Neural cell (in vitro differentiated cells): ENCODE data around the gene SYCN. TPM values are rescaled to one million over a fixed set of nuclear protein-coding genes. Genes with fewer than 3 reads are reported as not detected.
"Not testable (repeated sequence)": the region's sequence is repeated elsewhere in the genome, so short reads cannot be mapped to it uniquely, and the experiment has no call there.

Experiments
- H2AFZ ChIP-seq: fragments of 200-600, 300-800 bp; sonication (generic), shearing (Covaris generic); 2 replicates; pipeline ENCODE4 v1.6.0; 2014; ENCODE audit warnings: low read depth, mild to moderate bottlenecking, antibody characterized with exemption, low read length, moderate library complexity
- H3F3A ChIP-seq: fragments of 200-600 bp; shearing (Covaris generic); 2 replicates; pipeline ENCODE4 v1.6.1; 2016; ENCODE audit warnings: mild to moderate bottlenecking, moderate library complexity, mixed read lengths, antibody characterized with exemption, low read length; ENCODE audit not compliant: insufficient read depth, poor library complexity, severe bottlenecking
- H3K27ac ChIP-seq: fragments of 200-600, 300-800 bp; sonication (generic), shearing (Covaris generic); 2 replicates; pipeline ENCODE4 v1.5.1; 2014; ENCODE audit warnings: mild to moderate bottlenecking, low read length, moderate library complexity
- H3K27me3 ChIP-seq: fragments of 300-800, 200-600 bp; sonication (generic), shearing (Covaris generic); 2 replicates; pipeline ENCODE4 v1.6.0; 2014; ENCODE audit warnings: mild to moderate bottlenecking, low read depth, low read length, moderate library complexity; ENCODE audit not compliant: insufficient read depth
- H3K36me3 ChIP-seq: fragments of 300-800, 200-600 bp; sonication (generic), shearing (Covaris generic); 2 replicates; pipeline ENCODE4 v1.5.1; 2014; ENCODE audit warnings: mild to moderate bottlenecking, antibody characterized with exemption, low read length, moderate library complexity; ENCODE audit not compliant: insufficient read depth
- H3K4me2 ChIP-seq: fragments of 300-800, 200-600 bp; sonication (generic), shearing (Covaris generic); 2 replicates; pipeline ENCODE4 v1.6.0; 2014; ENCODE audit warnings: mild to moderate bottlenecking, low read length
- H3K4me3 ChIP-seq: fragments of 300-800, 200-600 bp; sonication (generic), shearing (Covaris generic); 2 replicates; pipeline ENCODE4 v1.5.1; 2014; ENCODE audit warnings: mild to moderate bottlenecking, low read length, moderate library complexity
- H3K79me2 ChIP-seq: fragments of 200-600 bp; shearing (Covaris generic); replicated peaks from 2 replicates; pipeline ENCODE4 v1.6.0; 2014; ENCODE audit warnings: mild to moderate bottlenecking, low read length, moderate library complexity; ENCODE audit not compliant: insufficient read depth
- H3K9ac ChIP-seq: fragments of 300-800, 200-600 bp; sonication (generic), shearing (Covaris generic); 2 replicates; pipeline ENCODE4 v1.6.1; 2016; ENCODE audit warnings: mild to moderate bottlenecking, low read length, mixed read lengths
- H3K9me2 ChIP-seq: fragments of 200-600 bp; shearing (Covaris generic); 2 replicates; pipeline ENCODE4 v1.6.1; 2016; ENCODE audit warnings: mild to moderate bottlenecking, low read length, mixed read lengths; ENCODE audit not compliant: insufficient read depth
- H3K9me3 ChIP-seq: fragments of 200-600, 300-800 bp; sonication (generic), shearing (Covaris generic); 2 replicates; pipeline ENCODE4 v1.6.1; 2016; ENCODE audit warnings: mild to moderate bottlenecking, mixed run types, low read length, moderate library complexity, mixed read lengths
- H4K20me1 ChIP-seq: fragments of 200-600 bp; shearing (Covaris generic); 2 replicates; pipeline ENCODE4 v1.6.1; 2016; ENCODE audit warnings: mild to moderate bottlenecking, mixed run types; ENCODE audit not compliant: insufficient read depth
- EP300 ChIP-seq: fragments of 450-650 bp; conservative IDR thresholded peaks from 2 replicates; pipeline ENCODE4 v1.6.1; 2014; ENCODE audit warnings: antibody characterized with exemption, mild to moderate bottlenecking, moderate library complexity; ENCODE audit not compliant: poor library complexity, severe bottlenecking
- EZH2 ChIP-seq: fragments of 200-600, 300-800 bp; shearing (Covaris generic), sonication (generic); IDR thresholded peaks from 2 replicates; pipeline ENCODE4 v1.6.1; 2014; ENCODE audit warnings: antibody characterized with exemption, low read length, borderline replicate concordance, mild to moderate bottlenecking; ENCODE audit not compliant: insufficient read depth, poor library complexity, severe bottlenecking
- MXI1 ChIP-seq: fragments of 450-650 bp; conservative IDR thresholded peaks from 2 replicates; pipeline ENCODE4 v1.6.1; 2014; ENCODE audit warnings: antibody characterized with exemption, mild to moderate bottlenecking; ENCODE audit not compliant: poor library complexity, severe bottlenecking
- POLR2AphosphoS5 ChIP-seq: IDR thresholded peaks from 2 replicates; pipeline ENCODE4 v1.6.1; 2012
- RAD21 ChIP-seq: fragments of 450-650 bp; conservative IDR thresholded peaks from 2 replicates; pipeline ENCODE4 v1.6.1; 2014; ENCODE audit warnings: antibody characterized with exemption, mild to moderate bottlenecking, moderate library complexity
- SMC3 ChIP-seq: fragments of 450-650 bp; conservative IDR thresholded peaks from 2 replicates; pipeline ENCODE4 v1.6.1; 2014; ENCODE audit warnings: antibody characterized with exemption, mild to moderate bottlenecking, moderate library complexity; ENCODE audit not compliant: poor library complexity
- TAF1 ChIP-seq: IDR thresholded peaks from 2 replicates; pipeline ENCODE4 v1.6.1; 2012; ENCODE audit warnings: low read depth
- polyA plus RNA-seq: library from polyadenylated mRNA; depleted of rRNA; stranded (reverse); fragments of >200 nt; gene quantifications from 2 replicates; pipeline ENCODE4 v1.2.3, GENCODE V29; 2014
- TF ChIP-seq, protein P1 (sequence below): fragments of 450-650 bp; IDR thresholded peaks from 2 replicates; pipeline ENCODE4 v1.5.1; 2014; ENCODE audit warnings: antibody characterized with exemption, mild to moderate bottlenecking, moderate library complexity; ENCODE audit not compliant: poor library complexity, severe bottlenecking
- TF ChIP-seq, protein P2 (sequence below): IDR thresholded peaks from 2 replicates; pipeline ENCODE4 v1.6.1; 2012; ENCODE audit warnings: borderline replicate concordance

SYCN gene
- polyA plus RNA-seq, 1 donor from 2014 or later = not detected

GRCh38 chr19:39224910-39225309, 20.8 kb upstream of the SYCN start:
- Histone ChIP-seq H3K27me3 (no peaks in the 10 kb centered on the region), H4K20me1 (no peaks in the 10 kb centered on the region)

DNA sequence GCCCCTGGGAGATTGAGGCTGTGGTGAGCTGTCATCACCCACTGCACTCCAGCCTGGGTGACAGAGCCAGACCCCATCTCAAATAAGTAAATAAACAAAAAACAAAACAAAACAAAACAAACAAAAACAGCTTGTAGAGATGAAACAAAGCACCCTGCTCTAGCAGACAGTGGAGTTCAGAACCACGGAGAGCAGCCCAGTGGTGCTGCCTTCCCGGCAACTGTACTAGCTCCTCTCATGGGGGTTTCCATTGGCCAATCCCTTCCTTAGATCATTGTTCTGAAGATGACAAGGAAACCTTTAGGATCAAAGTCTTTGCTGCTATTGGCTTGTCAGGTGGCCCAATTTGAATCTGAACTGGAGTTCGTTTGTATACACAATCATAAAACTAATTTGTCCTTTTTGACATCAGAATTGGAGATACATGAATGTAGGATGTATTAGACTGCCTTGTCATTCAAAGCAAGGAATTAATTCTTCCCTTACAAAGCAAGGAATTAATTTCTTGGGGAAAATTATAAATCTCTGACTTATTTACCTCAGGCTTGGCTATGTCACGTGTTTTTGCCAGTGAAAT, 19.7 kb upstream of the SYCN start:
- no peaks in the 10 kb centered on the region for H3K9me3 ChIP-seq
- no peaks in the 10 kb centered on the region for H3K9me2 ChIP-seq
- H4K20me1 ChIP-seq = no peaks in the 10 kb centered on the region
- no peak overlapping the region for H2AFZ ChIP-seq
- no peaks in the 10 kb centered on the region for H3K27me3 ChIP-seq
- no peak overlapping the region for H3K4me2 ChIP-seq
- no peaks in the 10 kb centered on the region for H3K79me2 ChIP-seq
- no peaks in the 10 kb centered on the region for H3K36me3 ChIP-seq
- no peak for TF ChIP-seq RAD21
- no peak for TF ChIP-seq EP300
- TF ChIP-seq, protein P1, sequence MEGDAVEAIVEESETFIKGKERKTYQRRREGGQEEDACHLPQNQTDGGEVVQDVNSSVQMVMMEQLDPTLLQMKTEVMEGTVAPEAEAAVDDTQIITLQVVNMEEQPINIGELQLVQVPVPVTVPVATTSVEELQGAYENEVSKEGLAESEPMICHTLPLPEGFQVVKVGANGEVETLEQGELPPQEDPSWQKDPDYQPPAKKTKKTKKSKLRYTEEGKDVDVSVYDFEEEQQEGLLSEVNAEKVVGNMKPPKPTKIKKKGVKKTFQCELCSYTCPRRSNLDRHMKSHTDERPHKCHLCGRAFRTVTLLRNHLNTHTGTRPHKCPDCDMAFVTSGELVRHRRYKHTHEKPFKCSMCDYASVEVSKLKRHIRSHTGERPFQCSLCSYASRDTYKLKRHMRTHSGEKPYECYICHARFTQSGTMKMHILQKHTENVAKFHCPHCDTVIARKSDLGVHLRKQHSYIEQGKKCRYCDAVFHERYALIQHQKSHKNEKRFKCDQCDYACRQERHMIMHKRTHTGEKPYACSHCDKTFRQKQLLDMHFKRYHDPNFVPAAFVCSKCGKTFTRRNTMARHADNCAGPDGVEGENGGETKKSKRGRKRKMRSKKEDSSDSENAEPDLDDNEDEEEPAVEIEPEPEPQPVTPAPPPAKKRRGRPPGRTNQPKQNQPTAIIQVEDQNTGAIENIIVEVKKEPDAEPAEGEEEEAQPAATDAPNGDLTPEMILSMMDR = no peak
- no peak for TF ChIP-seq EZH2
- TF ChIP-seq SMC3 = no peak
- TF ChIP-seq, protein P2, sequence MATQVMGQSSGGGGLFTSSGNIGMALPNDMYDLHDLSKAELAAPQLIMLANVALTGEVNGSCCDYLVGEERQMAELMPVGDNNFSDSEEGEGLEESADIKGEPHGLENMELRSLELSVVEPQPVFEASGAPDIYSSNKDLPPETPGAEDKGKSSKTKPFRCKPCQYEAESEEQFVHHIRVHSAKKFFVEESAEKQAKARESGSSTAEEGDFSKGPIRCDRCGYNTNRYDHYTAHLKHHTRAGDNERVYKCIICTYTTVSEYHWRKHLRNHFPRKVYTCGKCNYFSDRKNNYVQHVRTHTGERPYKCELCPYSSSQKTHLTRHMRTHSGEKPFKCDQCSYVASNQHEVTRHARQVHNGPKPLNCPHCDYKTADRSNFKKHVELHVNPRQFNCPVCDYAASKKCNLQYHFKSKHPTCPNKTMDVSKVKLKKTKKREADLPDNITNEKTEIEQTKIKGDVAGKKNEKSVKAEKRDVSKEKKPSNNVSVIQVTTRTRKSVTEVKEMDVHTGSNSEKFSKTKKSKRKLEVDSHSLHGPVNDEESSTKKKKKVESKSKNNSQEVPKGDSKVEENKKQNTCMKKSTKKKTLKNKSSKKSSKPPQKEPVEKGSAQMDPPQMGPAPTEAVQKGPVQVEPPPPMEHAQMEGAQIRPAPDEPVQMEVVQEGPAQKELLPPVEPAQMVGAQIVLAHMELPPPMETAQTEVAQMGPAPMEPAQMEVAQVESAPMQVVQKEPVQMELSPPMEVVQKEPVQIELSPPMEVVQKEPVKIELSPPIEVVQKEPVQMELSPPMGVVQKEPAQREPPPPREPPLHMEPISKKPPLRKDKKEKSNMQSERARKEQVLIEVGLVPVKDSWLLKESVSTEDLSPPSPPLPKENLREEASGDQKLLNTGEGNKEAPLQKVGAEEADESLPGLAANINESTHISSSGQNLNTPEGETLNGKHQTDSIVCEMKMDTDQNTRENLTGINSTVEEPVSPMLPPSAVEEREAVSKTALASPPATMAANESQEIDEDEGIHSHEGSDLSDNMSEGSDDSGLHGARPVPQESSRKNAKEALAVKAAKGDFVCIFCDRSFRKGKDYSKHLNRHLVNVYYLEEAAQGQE = no peak
- TF ChIP-seq POLR2AphosphoS5 = no peak
- TF ChIP-seq TAF1 = no peak
- TF ChIP-seq MXI1 = no peak
- no peak overlapping the region for H3K4me3 ChIP-seq
- H3K27ac ChIP-seq = no peak overlapping the region
- no peak overlapping the region for H3K9ac ChIP-seq
- H3F3A ChIP-seq = no peaks in the 10 kb centered on the region

More at GRCh38 chr19:39224910-39225309, 20.8 kb upstream of the SYCN start:
- H3K9me2 ChIP-seq = no peaks in the 10 kb centered on the region
- no peaks in the 10 kb centered on the region for H3K36me3 ChIP-seq
- no peak overlapping the region for H3K9ac ChIP-seq
- no peaks in the 10 kb centered on the region for H3K9me3 ChIP-seq
- H3K27ac ChIP-seq = no peak overlapping the region
- H2AFZ ChIP-seq = no peak overlapping the region
- H3F3A ChIP-seq = no peaks in the 10 kb centered on the region
- TF ChIP-seq, protein P2 = no peak
- TF ChIP-seq EZH2 = no peak
- TF ChIP-seq, protein P1 = no peak
- no peak for TF ChIP-seq MXI1
- no peak for TF ChIP-seq RAD21
- no peak for TF ChIP-seq SMC3
- TF ChIP-seq TAF1 = no peak
- TF ChIP-seq EP300 = no peak
- no peak for TF ChIP-seq POLR2AphosphoS5
- H3K79me2 ChIP-seq = no peaks in the 10 kb centered on the region
- H3K4me2 ChIP-seq = no peak overlapping the region
- no peak overlapping the region for H3K4me3 ChIP-seq

DNA sequence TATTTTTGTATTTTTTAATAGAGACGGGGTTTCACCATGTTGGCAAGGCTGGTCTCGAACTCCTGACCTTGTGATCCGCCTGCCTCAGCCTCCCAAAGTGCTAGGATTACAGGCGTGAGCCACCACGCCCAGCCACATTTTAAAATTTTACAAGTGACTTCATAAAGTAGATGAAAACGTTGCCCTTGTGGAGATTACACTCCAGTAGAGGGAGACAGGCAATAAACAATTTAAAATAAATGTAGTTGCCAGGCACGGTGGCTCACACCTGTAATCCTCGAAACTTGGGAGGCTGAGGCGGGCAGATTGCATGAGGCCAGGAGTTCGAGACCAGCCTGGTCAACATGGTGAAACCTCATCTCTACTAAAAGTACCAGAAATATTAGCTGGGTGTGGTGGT, 15.0 kb upstream of the SYCN start:
- H3K4me2 ChIP-seq = not testable (repeated sequence)

More for the DNA sequence above, 15.0 kb upstream of the SYCN start:
- H3F3A ChIP-seq, H3K9me2 ChIP-seq, H3K27ac ChIP-seq, H3K36me3 ChIP-seq, H3K79me2 ChIP-seq, H3K4me3 ChIP-seq, H2AFZ ChIP-seq, H4K20me1 ChIP-seq, H3K9ac ChIP-seq, H3K27me3 ChIP-seq, H3K9me3 ChIP-seq: not testable (repeated sequence)
